ENCODE results near the gene FRMD4A.

Gene FRMD4A

GRCh38 chr10:14004536-14004935, 326.2 kb downstream of the FRMD4A start:
- H3K27ac ChIP-seq (replicated peaks; ENCODE audit: low read length): no peak overlapping the region
- H3K4ac ChIP-seq (ENCODE audit: low read length): no peak overlapping the region
- no peak overlapping the region for H2AFZ ChIP-seq (ENCODE audit: low read length)
- H3K4me3 ChIP-seq (ENCODE audit: low read length in 2 of 2): no peak overlapping the region
- H3K14ac ChIP-seq (ENCODE audit: low read length): no peak overlapping the region
- no peak overlapping the region for H3K18ac ChIP-seq (ENCODE audit: low read length)
- H3K9ac ChIP-seq (ENCODE audit: low read depth, low read length, poor library complexity): no peak overlapping the region
- no peak overlapping the region for H2BK12ac ChIP-seq (ENCODE audit: low read length)
- no peak overlapping the region for H2BK120ac ChIP-seq (ENCODE audit: low read depth, low read length)
- H3K36me3 ChIP-seq (replicated peaks in 1 of 2; ENCODE audit: control insufficient read depth in 2 of 2, insufficient read depth in 2 of 2, low read length in 2 of 2): no peaks in the 10 kb centered on the region
- no peak overlapping the region for H3K4me2 ChIP-seq (ENCODE audit: insufficient read depth, low read length, poor library complexity, severe bottlenecking)
- no peaks in the 10 kb centered on the region for H3K9me3 ChIP-seq (replicated peaks in 1 of 2; ENCODE audit: control insufficient read depth in 2 of 2, insufficient read depth in 1 of 2, low read depth in 1 of 2, low read length in 2 of 2)
- no peak overlapping the region for H2AK5ac ChIP-seq (ENCODE audit: low read depth, low read length)
- no peaks in the 10 kb centered on the region for H3K79me1 ChIP-seq (ENCODE audit: low read depth, low read length)
- H3K4me1 ChIP-seq (ENCODE audit: control insufficient read depth in 2 of 2, insufficient read depth in 1 of 2, low read depth in 1 of 2, low read length in 2 of 2): peaks cover 9 to 23% of the 10 kb centered on the region in 2 donors
- DNase-seq (ENCODE audit: low spot score): no peak
- H4K8ac ChIP-seq (ENCODE audit: low read depth, low read length): no peak overlapping the region
- H4K91ac ChIP-seq (ENCODE audit: low read depth, low read length, poor library complexity): no peak overlapping the region
- no CpG with 5 or more reads among the region's 4 CpGs for WGBS, 2 donors (ENCODE audit: extremely low coverage in 2 of 2, insufficient read length in 2 of 2, insufficient replicate concordance in 1 of 2)
- no peak overlapping the region for H3K23ac ChIP-seq (ENCODE audit: low read depth, low read length, poor library complexity)
- H2BK15ac ChIP-seq (ENCODE audit: low read length): no peak overlapping the region
- no peak overlapping the region for H2BK5ac ChIP-seq (ENCODE audit: low read length)
- no peaks in the 10 kb centered on the region for H3K27me3 ChIP-seq (ENCODE audit: control insufficient read depth in 3 of 3, insufficient read depth in 3 of 3, low read depth in 1 of 3, low read length in 3 of 3)

GRCh38 chr10:14003517-14004184, 327.1 kb downstream of the FRMD4A start:
- H2BK5ac ChIP-seq (ENCODE audit: low read length): no peak overlapping the region
- no peak for DNase-seq (ENCODE audit: low spot score)
- no peak overlapping the region for H3K18ac ChIP-seq (ENCODE audit: low read length)
- H3K4me3 ChIP-seq (ENCODE audit: low read length in 2 of 2): no peak overlapping the region
- no peak overlapping the region for H3K4ac ChIP-seq (ENCODE audit: low read length)
- no peak overlapping the region for H2AFZ ChIP-seq (ENCODE audit: low read length)
- H3K23ac ChIP-seq (ENCODE audit: low read depth, low read length, poor library complexity): no peak overlapping the region
- no CpG with 5 or more reads among the region's 9 CpGs for WGBS, 2 donors (ENCODE audit: extremely low coverage in 2 of 2, insufficient read length in 2 of 2, insufficient replicate concordance in 1 of 2)
- no peak overlapping the region for H2BK12ac ChIP-seq (ENCODE audit: low read length)
- no peaks in the 10 kb centered on the region for H3K79me1 ChIP-seq (ENCODE audit: low read depth, low read length)
- no peak overlapping the region for H2AK5ac ChIP-seq (ENCODE audit: low read depth, low read length)
- no peak overlapping the region for H3K4me2 ChIP-seq (ENCODE audit: insufficient read depth, low read length, poor library complexity, severe bottlenecking)
- peaks cover 6 to 14% of the 10 kb centered on the region in 2 donors for H3K4me1 ChIP-seq (ENCODE audit: control insufficient read depth in 2 of 2, insufficient read depth in 1 of 2, low read depth in 1 of 2, low read length in 2 of 2)
- no peaks in the 10 kb centered on the region for H3K36me3 ChIP-seq (replicated peaks in 1 of 2; ENCODE audit: control insufficient read depth in 2 of 2, insufficient read depth in 2 of 2, low read length in 2 of 2)
- H4K8ac ChIP-seq (ENCODE audit: low read depth, low read length): no peak overlapping the region
- H3K9me3 ChIP-seq (replicated peaks in 1 of 2; ENCODE audit: control insufficient read depth in 2 of 2, insufficient read depth in 1 of 2, low read depth in 1 of 2, low read length in 2 of 2): no peaks in the 10 kb centered on the region
- H3K14ac ChIP-seq (ENCODE audit: low read length): no peak overlapping the region
- H2BK15ac ChIP-seq (ENCODE audit: low read length): no peak overlapping the region
- no peaks in the 10 kb centered on the region for H3K27me3 ChIP-seq (ENCODE audit: control insufficient read depth in 3 of 3, insufficient read depth in 3 of 3, low read depth in 1 of 3, low read length in 3 of 3)
- no peak overlapping the region for H3K27ac ChIP-seq (replicated peaks; ENCODE audit: low read length)
- no peak overlapping the region for H4K91ac ChIP-seq (ENCODE audit: low read depth, low read length, poor library complexity)
- H2BK120ac ChIP-seq (ENCODE audit: low read depth, low read length): no peak overlapping the region
- no peak overlapping the region for H3K9ac ChIP-seq (ENCODE audit: low read depth, low read length, poor library complexity)

- no CpG with 5 or more reads among the region's 10 CpGs for WGBS, 2 donors (ENCODE audit: extremely low coverage in 2 of 2, insufficient read length in 2 of 2, insufficient replicate concordance in 1 of 2)
Measured at GRCh38 chr10:14001298-14002040, 329.3 kb downstream of the FRMD4A start.

GRCh38 chr10:13998163-13998835, 332.4 kb downstream of the FRMD4A start:
- Histone ChIP-seq H3K4me2 (ENCODE audit: insufficient read depth, low read length, poor library complexity, severe bottlenecking) (no peak overlapping the region), H4K91ac (ENCODE audit: low read depth, low read length, poor library complexity) (no peak overlapping the region), H3K4me3 (ENCODE audit: low read length in 2 of 2) (no peak overlapping the region), H3K18ac (ENCODE audit: low read length) (no peak overlapping the region), H4K8ac (ENCODE audit: low read depth, low read length) (no peak overlapping the region), H3K79me1 (ENCODE audit: low read depth, low read length) (no peaks in the 10 kb centered on the region), H3K14ac (ENCODE audit: low read length) (no peak overlapping the region), H2BK15ac (ENCODE audit: low read length) (no peak overlapping the region), H2AK5ac (ENCODE audit: low read depth, low read length) (no peak overlapping the region), H2BK12ac (ENCODE audit: low read length) (no peak overlapping the region), H3K27ac (replicated peaks; ENCODE audit: low read length) (no peak overlapping the region), H3K9ac (ENCODE audit: low read depth, low read length, poor library complexity) (no peak overlapping the region), H3K9me3 (replicated peaks in 1 of 2; ENCODE audit: control insufficient read depth in 2 of 2, insufficient read depth in 1 of 2, low read depth in 1 of 2, low read length in 2 of 2) (no peaks in the 10 kb centered on the region), H3K36me3 (replicated peaks in 1 of 2; ENCODE audit: control insufficient read depth in 2 of 2, insufficient read depth in 2 of 2, low read length in 2 of 2) (no peaks in the 10 kb centered on the region), H3K23ac (ENCODE audit: low read depth, low read length, poor library complexity) (no peak overlapping the region), H2BK120ac (ENCODE audit: low read depth, low read length) (no peak overlapping the region), H2AFZ (ENCODE audit: low read length) (no peak overlapping the region), H3K4me1 (ENCODE audit: control insufficient read depth in 2 of 2, insufficient read depth in 1 of 2, low read depth in 1 of 2, low read length in 2 of 2) (peaks cover 0 to 5% of the 10 kb centered on the region in 2 donors), H2BK5ac (ENCODE audit: low read length) (no peak overlapping the region), H3K4ac (ENCODE audit: low read length) (no peak overlapping the region), H3K27me3 (ENCODE audit: control insufficient read depth in 3 of 3, insufficient read depth in 3 of 3, low read depth in 1 of 3, low read length in 3 of 3) (no peaks in the 10 kb centered on the region)
- no CpG with 5 or more reads among the region's 5 CpGs for WGBS, 2 donors (ENCODE audit: extremely low coverage in 2 of 2, insufficient read length in 2 of 2, insufficient replicate concordance in 1 of 2)
- no peak for DNase-seq (ENCODE audit: low spot score)

More at GRCh38 chr10:14001298-14002040, 329.3 kb downstream of the FRMD4A start:
- Histone ChIP-seq H4K8ac (ENCODE audit: low read depth, low read length) (no peak overlapping the region), H3K79me1 (ENCODE audit: low read depth, low read length) (no peaks in the 10 kb centered on the region), H3K4me3 (ENCODE audit: low read length in 2 of 2) (no peak overlapping the region), H3K23ac (ENCODE audit: low read depth, low read length, poor library complexity) (no peak overlapping the region), H3K9ac (ENCODE audit: low read depth, low read length, poor library complexity) (no peak overlapping the region), H3K4me2 (ENCODE audit: insufficient read depth, low read length, poor library complexity, severe bottlenecking) (no peak overlapping the region), H3K18ac (ENCODE audit: low read length) (no peak overlapping the region), H2BK12ac (ENCODE audit: low read length) (no peak overlapping the region), H3K4ac (ENCODE audit: low read length) (no peak overlapping the region), H3K4me1 (ENCODE audit: control insufficient read depth in 2 of 2, insufficient read depth in 1 of 2, low read depth in 1 of 2, low read length in 2 of 2) (peaks cover 2 to 4% of the 10 kb centered on the region in 2 donors), H3K9me3 (replicated peaks in 1 of 2; ENCODE audit: control insufficient read depth in 2 of 2, insufficient read depth in 1 of 2, low read depth in 1 of 2, low read length in 2 of 2) (no peaks in the 10 kb centered on the region), H3K36me3 (replicated peaks in 1 of 2; ENCODE audit: control insufficient read depth in 2 of 2, insufficient read depth in 2 of 2, low read length in 2 of 2) (no peaks in the 10 kb centered on the region), H2BK15ac (ENCODE audit: low read length) (no peak overlapping the region), H2AFZ (ENCODE audit: low read length) (no peak overlapping the region), H2BK120ac (ENCODE audit: low read depth, low read length) (no peak overlapping the region), H3K27me3 (ENCODE audit: control insufficient read depth in 3 of 3, insufficient read depth in 3 of 3, low read depth in 1 of 3, low read length in 3 of 3) (no peaks in the 10 kb centered on the region), H4K91ac (ENCODE audit: low read depth, low read length, poor library complexity) (no peak overlapping the region), H3K27ac (replicated peaks; ENCODE audit: low read length) (no peak overlapping the region), H2BK5ac (ENCODE audit: low read length) (no peak overlapping the region), H2AK5ac (ENCODE audit: low read depth, low read length) (no peak overlapping the region), H3K14ac (ENCODE audit: low read length) (no peak overlapping the region)
- no peak for DNase-seq (ENCODE audit: low spot score)

Data from neuronal stem cell (in vitro differentiated cells).